PC-3 (cell line): Measurements from ENCODE around the gene TSPAN8. TPM values are rescaled to one million over a fixed set of nuclear protein-coding genes. Genes with fewer than 3 reads are reported as not detected.

Source experiments
- ATAC-seq: fragments of 200-7000 bp; cut with Tn5 transposase; 2 replicates; pipeline ENCODE4 v1.9.1; 2020; ENCODE audit warnings: mild to moderate bottlenecking, moderate library complexity
- BruUV-seq: library from RNA; stranded (reverse); fragments of 400-500 nt; replicated peaks from 2 replicates; lab custom pipeline; 2021; lab: Mats Ljungman, UMichigan
- CTCF ChIA-PET: fragments of 300-600 bp; sonication (Branson Sonifier 250); formaldehyde crosslinking; loops from one replicate; lab custom pipeline; 2022; ENCODE audit warnings: antibody characterized with exemption; lab: Charles Lee
- POLR2A ChIA-PET: fragments of 300-600 bp; sonication (Branson Sonifier 250); formaldehyde crosslinking; loops from one replicate; lab custom pipeline; 2022; ENCODE audit warnings: antibody characterized with exemption; ENCODE audit not compliant: unreplicated experiment; lab: Charles Lee
- DNase-seq: peaks from one replicate; pipeline ENCODE4 v3.0.0-alpha.2; 2015
- H2AFZ ChIP-seq: fragments of 300-600 bp; sonication (generic); 2 replicates; pipeline ENCODE4 v1.6.0; 2016; ENCODE audit warnings: antibody characterized with exemption, low read length
- H3F3A ChIP-seq: fragments of 300-600 bp; sonication (generic); one replicate; pipeline ENCODE4 v1.6.0; 2017; ENCODE audit warnings: antibody characterized with exemption, low read length, control low read depth, mild to moderate bottlenecking; ENCODE audit not compliant: unreplicated experiment
- H3K27ac ChIP-seq: fragments of 300-600 bp; sonication (generic); 2 replicates; pipeline ENCODE4 v1.5.1; 2016; ENCODE audit warnings: mild to moderate bottlenecking, low read length
- H3K27me3 ChIP-seq: fragments of 300-600 bp; sonication (generic); 2 replicates; pipeline ENCODE4 v1.6.1; 2016; ENCODE audit warnings: low read length, mixed read lengths
- H3K36me3 ChIP-seq: fragments of 300-600 bp; sonication (generic); 2 replicates; pipeline ENCODE4 v1.6.1; 2016; ENCODE audit warnings: low read depth, mixed run types, low read length, mixed read lengths
- H3K4me1 ChIP-seq: fragments of 300-600 bp; sonication (generic); 2 replicates; pipeline ENCODE4 v1.5.1; 2016; ENCODE audit warnings: low read length; ENCODE audit not compliant: insufficient read depth
- H3K4me2 ChIP-seq: fragments of 300-600 bp; sonication (generic); 2 replicates; pipeline ENCODE4 v1.6.0; 2016; ENCODE audit warnings: low read length
- H3K4me3 ChIP-seq: fragments of 300-600 bp; sonication (generic); 2 replicates; pipeline ENCODE4 v1.5.1; 2016; ENCODE audit warnings: mild to moderate bottlenecking, low read length, mixed read lengths
- H3K79me2 ChIP-seq: fragments of 300-600 bp; sonication (generic); 2 replicates; pipeline ENCODE4 v1.6.1; 2017; ENCODE audit warnings: low read length, mixed read lengths
- H3K9ac ChIP-seq: fragments of 300-600 bp; sonication (generic); 2 replicates; pipeline ENCODE4 v1.6.0; 2016; ENCODE audit warnings: mild to moderate bottlenecking, low read length
- H3K9me2 ChIP-seq: fragments of 300-600 bp; sonication (generic); replicated peaks from 2 replicates; pipeline ENCODE4 v1.6.1; 2016; ENCODE audit warnings: mixed run types, low read length, mixed read lengths
- H3K9me3 ChIP-seq: fragments of 300-600 bp; sonication (generic); 2 replicates; pipeline ENCODE4 v1.6.1; 2016; ENCODE audit warnings: low read length, mixed read lengths
- H4K20me1 ChIP-seq: fragments of 300-600 bp; sonication (generic); 2 replicates; pipeline ENCODE4 v1.6.1; 2016; ENCODE audit warnings: low read length, mixed read lengths
- EZH2 ChIP-seq: fragments of 300-600 bp; sonication (generic); IDR thresholded peaks from one replicate; pipeline ENCODE4 v1.6.1; 2017; ENCODE audit warnings: antibody characterized with exemption, mild to moderate bottlenecking, low read length; ENCODE audit not compliant: unreplicated experiment
- EZH2phosphoT487 ChIP-seq: fragments of 300-600 bp; sonication (generic); IDR thresholded peaks from 2 replicates; pipeline ENCODE4 v1.6.1; 2018; ENCODE audit warnings: mild to moderate bottlenecking, antibody characterized with exemption, low read length, borderline replicate concordance
- intact Hi-C: fragments of 100-400 bp; cut with micrococcal nuclease; formaldehyde crosslinking; loops from 2 replicates; pipeline ENCODE4 v1.9.0; 2023
- total RNA-seq: library from RNA; depleted of rRNA; stranded (reverse); fragments of >200 nt; gene quantifications from 2 replicates; pipeline ENCODE4 v1.2.3, GENCODE V29; 2014
- TF ChIP-seq, protein P1 (sequence below): fragments of 300-600 bp; sonication (generic); conservative IDR thresholded peaks from 2 replicates; pipeline ENCODE4 v1.5.1; 2017; ENCODE audit warnings: antibody characterized with exemption, low read depth, mild to moderate bottlenecking, low read length

The TSPAN8 gene
- total RNA-seq, 1 experiment from 2014 or later: 1.3 TPM

DNA sequence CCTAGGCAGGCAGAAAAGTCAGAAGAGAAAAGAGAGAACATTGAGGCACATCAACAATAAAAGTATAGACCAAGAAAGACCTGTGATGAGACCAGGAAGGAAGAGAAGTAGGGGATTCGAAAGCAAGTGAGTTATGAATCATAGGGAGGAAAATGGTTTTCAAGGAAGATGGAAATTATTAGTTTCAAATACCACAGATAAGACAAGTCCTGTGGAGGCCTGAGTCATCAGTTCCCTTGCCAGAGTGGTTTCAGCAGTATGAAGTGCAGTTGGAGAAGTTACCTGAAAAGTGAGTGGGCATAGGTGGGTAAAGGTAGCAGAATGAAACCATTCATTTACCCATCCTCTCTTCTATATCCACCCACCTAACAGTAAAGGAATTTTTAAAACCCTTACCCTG, 25.2 kb upstream of the TSPAN8 start:
- Histone ChIP-seq H3K4me3 (no peak overlapping the region), H3K36me3 (no peaks in the 10 kb centered on the region), H3K9me2 (no peaks in the 10 kb centered on the region), H3K27ac (peak overlapping the region; percentile 72), H3K9ac (no peak overlapping the region), H3K4me2 (peak overlapping the region; percentile 32; the same call in 1 of the 2 replicates), H4K20me1 (no peaks in the 10 kb centered on the region), H2AFZ (no peak overlapping the region), H3F3A (no peaks in the 10 kb centered on the region), H3K9me3 (no peaks in the 10 kb centered on the region), H3K27me3 (no peaks in the 10 kb centered on the region), H3K4me1 (peaks cover 19% of the 10 kb centered on the region), H3K79me2 (no peaks in the 10 kb centered on the region)
- intact Hi-C loops: loop anchor here (2.0 kb wide), 1 partner anchor 24 kb away; no protein-coding TSS in a partner anchor
- ChIA-PET CTCF (interaction anchor here (0.6 kb wide), 1 partner anchor 664 kb away, joined by 3 read pairs; no protein-coding TSS in a partner anchor), POLR2A (no interaction called here)
- DNase-seq (peak; percentile 92), ATAC-seq (peak; percentile 98)
- BruUV-seq: no TSS peak
- no peak for TF ChIP-seq EZH2
- TF ChIP-seq, protein P1, sequence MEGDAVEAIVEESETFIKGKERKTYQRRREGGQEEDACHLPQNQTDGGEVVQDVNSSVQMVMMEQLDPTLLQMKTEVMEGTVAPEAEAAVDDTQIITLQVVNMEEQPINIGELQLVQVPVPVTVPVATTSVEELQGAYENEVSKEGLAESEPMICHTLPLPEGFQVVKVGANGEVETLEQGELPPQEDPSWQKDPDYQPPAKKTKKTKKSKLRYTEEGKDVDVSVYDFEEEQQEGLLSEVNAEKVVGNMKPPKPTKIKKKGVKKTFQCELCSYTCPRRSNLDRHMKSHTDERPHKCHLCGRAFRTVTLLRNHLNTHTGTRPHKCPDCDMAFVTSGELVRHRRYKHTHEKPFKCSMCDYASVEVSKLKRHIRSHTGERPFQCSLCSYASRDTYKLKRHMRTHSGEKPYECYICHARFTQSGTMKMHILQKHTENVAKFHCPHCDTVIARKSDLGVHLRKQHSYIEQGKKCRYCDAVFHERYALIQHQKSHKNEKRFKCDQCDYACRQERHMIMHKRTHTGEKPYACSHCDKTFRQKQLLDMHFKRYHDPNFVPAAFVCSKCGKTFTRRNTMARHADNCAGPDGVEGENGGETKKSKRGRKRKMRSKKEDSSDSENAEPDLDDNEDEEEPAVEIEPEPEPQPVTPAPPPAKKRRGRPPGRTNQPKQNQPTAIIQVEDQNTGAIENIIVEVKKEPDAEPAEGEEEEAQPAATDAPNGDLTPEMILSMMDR: no peak
- TF ChIP-seq EZH2phosphoT487: no peak

DNA sequence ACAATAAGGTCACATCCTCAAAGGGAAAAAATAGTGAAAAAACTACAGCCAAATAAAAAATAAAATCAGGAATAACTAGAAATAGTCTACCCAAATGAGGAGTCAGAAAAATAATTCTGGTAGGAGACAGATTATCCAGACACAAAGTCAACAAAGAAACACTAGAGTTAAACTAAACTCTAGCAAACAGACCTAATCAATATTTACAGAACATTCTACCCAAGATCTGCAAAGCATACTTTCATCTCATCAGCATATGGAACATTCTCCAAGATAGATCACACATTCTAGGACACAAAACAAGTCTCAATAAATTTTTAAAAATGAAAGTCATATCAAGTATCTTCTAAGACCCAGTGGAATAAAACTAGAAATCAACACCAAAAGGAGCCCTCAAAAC, 20.4 kb upstream of the TSPAN8 start:
- Histone ChIP-seq H3K27me3 (no peaks in the 10 kb centered on the region), H2AFZ (no peak overlapping the region), H3F3A (no peaks in the 10 kb centered on the region), H3K4me3 (no peak overlapping the region), H3K27ac (no peak overlapping the region), H3K4me1 (peaks cover 10% of the 10 kb centered on the region), H3K9me3 (no peaks in the 10 kb centered on the region), H3K4me2 (no peak overlapping the region), H3K9ac (no peak overlapping the region), H4K20me1 (no peaks in the 10 kb centered on the region), H3K36me3 (no peaks in the 10 kb centered on the region), H3K79me2 (no peaks in the 10 kb centered on the region), H3K9me2 (no peaks in the 10 kb centered on the region)
- TF ChIP-seq, protein P1: no peak
- no peak for TF ChIP-seq EZH2phosphoT487
- no peak for TF ChIP-seq EZH2
- no TSS peak for BruUV-seq
- DNase-seq: no peak
- ChIA-PET POLR2A (no interaction called here), CTCF (no interaction called here)
- no peak for ATAC-seq
- intact Hi-C loops: no loop called here

DNA sequence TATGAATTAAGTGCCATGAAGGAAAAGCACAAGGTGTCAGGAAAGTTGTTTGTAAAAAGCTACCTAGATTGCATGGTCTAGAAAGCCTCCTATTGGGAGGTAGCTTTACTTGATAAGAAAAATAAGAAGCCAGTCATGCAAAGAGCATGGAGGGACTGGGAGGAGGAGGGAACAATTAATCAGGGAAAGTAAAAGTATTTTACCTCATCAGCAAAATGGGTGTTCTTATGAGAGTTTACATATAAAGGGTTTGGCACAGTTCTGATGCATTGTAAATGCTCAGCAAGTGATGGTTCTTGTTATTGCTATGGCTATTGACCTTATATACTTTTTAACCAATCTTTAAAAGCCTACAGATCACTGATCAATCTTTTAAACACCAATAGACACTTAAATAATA, 17.0 kb upstream of the TSPAN8 start:
- TF ChIP-seq EZH2phosphoT487: no peak
- POLR2A ChIA-PET: no interaction called here
- CTCF ChIA-PET: no interaction called here

More for the DNA sequence above, 17.0 kb upstream of the TSPAN8 start:
- Histone ChIP-seq H3K9ac (no peak overlapping the region), H3K4me2 (no peak overlapping the region), H3K4me3 (no peak overlapping the region), H4K20me1 (no peaks in the 10 kb centered on the region), H3K4me1 (no peaks in the 10 kb centered on the region), H3F3A (no peaks in the 10 kb centered on the region), H2AFZ (no peak overlapping the region), H3K79me2 (no peaks in the 10 kb centered on the region), H3K27ac (no peak overlapping the region), H3K9me2 (no peaks in the 10 kb centered on the region), H3K9me3 (no peaks in the 10 kb centered on the region), H3K36me3 (no peaks in the 10 kb centered on the region), H3K27me3 (no peaks in the 10 kb centered on the region)
- intact Hi-C loops: no loop called here
- ATAC-seq (no peak), DNase-seq (no peak)
- BruUV-seq: no TSS peak
